GM12873 (cell line): Measurements from ENCODE around the gene DVL2.

ENCODE experiments used
- TF ChIP-seq, protein P1 (sequence below): IDR thresholded peaks from 2 replicates; pipeline ENCODE4 v1.5.1; 2012; ENCODE audit warnings: low read depth, mild to moderate bottlenecking, moderate library complexity, low read length, control low read depth; ENCODE audit not compliant: insufficient read depth; ENCODE audit errors: missing control alignments

DVL2 gene

DNA sequence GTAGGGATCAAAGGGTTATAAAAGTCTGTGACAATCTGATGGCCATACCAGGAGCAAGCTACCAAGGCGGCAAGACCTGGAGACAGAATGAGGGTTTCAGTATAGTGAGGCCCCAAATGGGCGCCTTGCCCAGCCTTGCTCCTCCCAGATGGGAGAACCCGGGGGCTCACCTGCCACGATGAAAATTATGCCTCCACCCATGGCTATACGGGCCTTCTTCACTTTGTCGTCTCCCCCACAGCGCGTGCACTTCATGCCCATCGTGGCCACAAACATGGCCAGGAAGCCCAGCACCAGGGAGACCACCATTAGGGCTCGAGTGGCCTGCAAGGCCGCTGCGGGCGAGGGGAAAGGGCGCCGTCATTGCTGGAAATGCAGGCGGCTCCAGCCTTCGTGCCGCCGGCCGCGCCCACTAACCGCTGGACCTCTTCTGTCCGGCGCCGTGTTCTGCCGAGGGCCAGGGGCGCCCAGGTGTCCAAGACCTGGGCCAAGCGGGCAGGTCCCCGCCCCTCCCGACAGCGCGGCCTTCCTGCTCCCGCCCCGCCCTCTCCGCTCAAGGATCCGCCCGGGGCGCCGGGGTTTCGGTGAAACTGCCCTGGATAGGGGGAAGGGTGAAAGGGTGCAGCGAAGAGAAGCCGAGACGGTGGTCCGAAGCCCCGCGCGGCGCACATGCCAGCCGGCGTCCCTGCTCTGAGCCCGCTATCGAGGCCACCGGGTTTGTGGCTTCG is 26.5 kb upstream of the DVL2 start:
- TF ChIP-seq, protein P1, sequence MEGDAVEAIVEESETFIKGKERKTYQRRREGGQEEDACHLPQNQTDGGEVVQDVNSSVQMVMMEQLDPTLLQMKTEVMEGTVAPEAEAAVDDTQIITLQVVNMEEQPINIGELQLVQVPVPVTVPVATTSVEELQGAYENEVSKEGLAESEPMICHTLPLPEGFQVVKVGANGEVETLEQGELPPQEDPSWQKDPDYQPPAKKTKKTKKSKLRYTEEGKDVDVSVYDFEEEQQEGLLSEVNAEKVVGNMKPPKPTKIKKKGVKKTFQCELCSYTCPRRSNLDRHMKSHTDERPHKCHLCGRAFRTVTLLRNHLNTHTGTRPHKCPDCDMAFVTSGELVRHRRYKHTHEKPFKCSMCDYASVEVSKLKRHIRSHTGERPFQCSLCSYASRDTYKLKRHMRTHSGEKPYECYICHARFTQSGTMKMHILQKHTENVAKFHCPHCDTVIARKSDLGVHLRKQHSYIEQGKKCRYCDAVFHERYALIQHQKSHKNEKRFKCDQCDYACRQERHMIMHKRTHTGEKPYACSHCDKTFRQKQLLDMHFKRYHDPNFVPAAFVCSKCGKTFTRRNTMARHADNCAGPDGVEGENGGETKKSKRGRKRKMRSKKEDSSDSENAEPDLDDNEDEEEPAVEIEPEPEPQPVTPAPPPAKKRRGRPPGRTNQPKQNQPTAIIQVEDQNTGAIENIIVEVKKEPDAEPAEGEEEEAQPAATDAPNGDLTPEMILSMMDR: no peak

DNA sequence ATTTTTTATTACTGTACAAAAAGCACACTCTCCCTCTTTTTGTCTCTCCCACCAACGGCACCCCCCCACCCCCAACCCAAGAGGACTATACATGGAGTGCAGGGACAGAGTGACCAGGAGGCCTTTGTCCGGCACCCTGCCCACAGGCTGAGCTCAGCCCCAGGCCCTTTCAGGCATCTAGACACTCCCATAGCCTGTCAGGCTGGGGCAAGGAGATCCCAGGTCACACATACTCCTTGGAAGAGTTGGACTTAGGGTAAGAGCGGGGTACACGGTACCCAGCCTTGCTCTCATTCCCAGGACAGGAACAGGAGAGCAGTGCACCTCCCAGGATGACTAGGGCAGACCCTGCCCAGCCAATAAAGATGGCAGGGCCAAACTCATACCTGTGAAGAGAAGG is 25.8 kb upstream of the DVL2 start:
- TF ChIP-seq, protein P1: no peak

DNA sequence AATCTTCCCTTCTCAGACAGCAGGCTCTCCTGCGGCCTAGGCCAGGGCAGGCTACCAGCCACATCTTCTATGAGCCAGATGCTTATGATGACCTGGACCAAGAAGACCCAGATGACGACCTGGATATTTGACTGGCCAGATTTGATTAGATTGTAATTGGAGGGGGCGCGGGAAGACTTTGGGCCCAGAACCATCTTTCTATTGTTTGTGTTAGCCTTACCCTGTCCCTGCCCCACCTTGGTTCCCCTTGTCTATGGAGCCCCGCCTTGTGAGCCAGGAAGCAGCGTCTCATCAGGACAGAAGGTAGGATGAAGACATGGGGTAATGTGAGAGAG is 25.2 kb upstream of the DVL2 start:
- TF ChIP-seq, protein P1: no peak

DNA sequence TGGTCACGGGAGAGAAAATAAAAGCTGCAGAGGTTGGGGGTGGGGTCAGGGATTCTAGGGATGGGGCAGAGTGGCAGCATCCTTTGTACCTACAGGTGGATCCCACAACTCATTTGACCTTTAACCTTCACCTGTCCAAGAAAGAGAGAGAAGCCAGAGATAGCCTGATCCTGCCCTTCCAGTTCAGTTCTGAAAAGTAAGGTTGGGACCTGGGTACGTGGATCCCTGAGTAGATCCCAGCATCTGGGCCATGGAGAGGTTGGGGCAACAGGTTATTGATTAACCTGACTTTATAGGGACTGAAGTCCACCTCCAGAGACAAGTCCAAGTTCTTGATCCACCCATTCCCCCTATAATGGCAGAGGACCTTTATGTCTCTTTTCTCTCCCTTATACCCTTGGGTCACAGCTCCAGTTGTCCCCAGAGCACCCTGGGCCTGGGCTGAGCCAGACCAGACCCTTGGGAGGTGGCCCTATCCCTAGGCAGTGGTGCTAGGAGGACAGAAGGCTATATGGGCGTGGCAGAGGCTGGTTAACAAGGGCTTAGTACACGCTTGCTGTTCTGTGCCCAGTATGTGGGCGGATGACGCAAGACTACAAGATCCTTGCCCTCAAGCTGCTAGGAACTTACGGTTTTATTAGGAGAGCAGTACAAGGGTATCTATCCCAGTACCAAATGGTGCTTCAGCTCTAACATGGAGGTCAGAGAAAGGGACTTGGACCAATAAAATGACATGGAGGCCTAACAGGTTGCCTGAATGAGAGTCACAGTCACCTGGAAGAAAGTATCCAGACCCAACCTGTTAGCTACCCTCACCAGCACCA is 24.6 kb upstream of the DVL2 start:
- TF ChIP-seq, protein P1: no peak

DNA sequence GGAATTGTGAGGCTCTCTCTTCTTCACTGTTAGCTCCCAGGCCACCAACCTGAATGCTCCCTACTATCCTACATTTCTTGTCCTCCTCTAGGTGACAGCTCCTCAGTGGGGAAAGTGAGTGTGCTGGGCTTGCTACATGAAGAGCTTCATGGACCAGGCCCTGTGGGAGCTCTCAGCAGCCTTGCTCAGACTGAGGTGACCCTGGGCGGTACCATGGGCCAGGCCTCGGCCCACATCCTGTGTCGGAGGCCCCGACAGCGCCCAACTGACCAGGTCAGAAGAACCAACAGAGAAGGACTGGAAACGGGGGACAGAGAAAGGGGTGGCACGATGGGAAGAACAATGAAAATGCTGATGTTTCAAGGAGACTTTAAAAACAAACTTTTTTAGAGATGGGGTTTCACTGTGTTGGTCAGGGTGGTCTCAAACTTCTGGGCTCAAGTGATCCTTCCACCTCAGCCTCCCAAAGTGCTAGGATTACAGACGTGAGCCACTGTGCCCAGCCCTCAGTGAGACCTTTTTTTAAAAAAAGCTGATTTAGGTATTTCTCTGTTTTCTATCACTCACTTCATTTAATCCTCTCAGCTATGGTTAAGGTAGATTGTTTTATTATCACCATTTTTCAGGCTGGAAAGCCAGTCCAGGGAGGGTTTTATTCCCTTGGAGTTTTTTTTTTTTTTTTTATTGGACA is 22.6 kb upstream of the DVL2 start:
- TF ChIP-seq, protein P1: no peak

DNA sequence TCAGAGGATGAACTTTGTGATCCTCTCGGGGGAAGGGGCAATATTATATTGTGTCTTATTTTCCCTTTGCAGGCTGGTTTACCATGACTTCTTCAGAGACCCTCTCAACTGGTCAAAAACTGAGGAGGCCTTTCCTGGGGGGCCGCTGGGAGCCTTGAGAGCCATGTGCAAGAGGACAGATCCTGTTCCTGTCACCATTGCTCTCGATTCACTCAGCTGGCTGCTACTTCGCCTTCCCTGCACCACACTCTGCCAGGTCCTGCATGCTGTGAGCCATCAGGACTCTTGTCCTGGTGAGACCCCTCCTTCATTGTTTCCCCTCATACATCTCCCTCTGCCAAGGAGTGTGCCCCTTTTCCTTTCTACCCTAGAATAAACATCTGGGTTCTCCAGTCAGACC is 20.2 kb upstream of the DVL2 start:
- TF ChIP-seq, protein P1: no peak

DNA sequence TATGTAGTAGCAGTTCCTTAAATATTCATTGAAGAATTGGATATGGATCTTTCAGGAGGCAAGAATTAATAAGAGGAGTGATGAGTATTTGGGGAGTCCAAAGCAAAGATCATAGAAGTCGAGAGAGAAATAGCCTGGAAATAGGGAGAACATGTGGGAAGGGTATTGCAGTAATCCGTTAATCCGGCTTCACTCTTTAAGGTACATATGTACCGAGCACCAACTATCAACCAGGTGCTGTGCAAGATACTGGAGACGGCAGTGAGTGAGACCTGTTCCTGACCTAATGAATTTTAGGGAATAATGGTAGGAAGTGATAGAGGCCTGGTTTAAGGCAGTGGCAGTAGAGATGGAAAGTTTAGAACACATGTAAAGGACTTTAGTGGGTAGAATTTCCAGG is 18.8 kb upstream of the DVL2 start:
- TF ChIP-seq, protein P1: no peak
